ENCODE results near the gene MFNG.
"Not testable (repeated sequence)": the region's sequence is repeated elsewhere in the genome, so short reads cannot be mapped to it uniquely, and the experiment has no call there.

The MFNG gene

GRCh38 chr22:37481347-37481907 lies 4.8 kb downstream of the MFNG start:
- no peak for TF ChIP-seq ZNF274 (IDR thresholded peaks at IDR 0.05; ENCODE audit: low read depth, low read length)
- no peak overlapping the region for H3K4me3 ChIP-seq (ENCODE audit: low read length)

GRCh38 chr22:37480387-37481346 lies 5.5 kb downstream of the MFNG start:
- TF ChIP-seq ZNF274 (IDR thresholded peaks at IDR 0.05; ENCODE audit: low read depth, low read length), result no peak
- no peak overlapping the region for H3K4me3 ChIP-seq (ENCODE audit: low read length)

GRCh38 chr22:37479196-37479595 lies 7.0 kb downstream of the MFNG start:
- H3K4me3 ChIP-seq (ENCODE audit: low read length), result no peak overlapping the region
- no peak for TF ChIP-seq ZNF274 (IDR thresholded peaks at IDR 0.05; ENCODE audit: low read depth, low read length)

- no peak overlapping the region for H3K4me3 ChIP-seq (ENCODE audit: low read length)
- TF ChIP-seq ZNF274 (IDR thresholded peaks at IDR 0.05; ENCODE audit: low read depth, low read length), result no peak
Observed at GRCh38 chr22:37476389-37477329, 9.5 kb downstream of the MFNG start.

GRCh38 chr22:37474447-37475090 lies 11.6 kb downstream of the MFNG start:
- TF ChIP-seq ZNF274 (IDR thresholded peaks at IDR 0.05; ENCODE audit: low read depth, low read length), result no peak

GRCh38 chr22:37473437-37473946 lies 12.7 kb downstream of the MFNG start:
- H3K4me3 ChIP-seq (ENCODE audit: low read length), result no peak overlapping the region
- TF ChIP-seq ZNF274 (IDR thresholded peaks at IDR 0.05; ENCODE audit: low read depth, low read length), result no peak

More at GRCh38 chr22:37474447-37475090, 11.6 kb downstream of the MFNG start:
- H3K4me3 ChIP-seq (ENCODE audit: low read length), result no peak overlapping the region

GRCh38 chr22:37472418-37473006 lies 13.7 kb downstream of the MFNG start:
- H3K4me3 ChIP-seq (ENCODE audit: low read length), result no peak overlapping the region
- no peak for TF ChIP-seq ZNF274 (IDR thresholded peaks at IDR 0.05; ENCODE audit: low read depth, low read length)

- TF ChIP-seq ZNF274 (IDR thresholded peaks at IDR 0.05; ENCODE audit: low read depth, low read length), result no peak
Observed at GRCh38 chr22:37471727-37472417, 14.3 kb downstream of the MFNG start.

GRCh38 chr22:37470087-37470445 lies 16.1 kb downstream of the MFNG start:
- no peak overlapping the region for H3K4me3 ChIP-seq (ENCODE audit: low read length)
- no peak for TF ChIP-seq ZNF274 (IDR thresholded peaks at IDR 0.05; ENCODE audit: low read depth, low read length)

More at GRCh38 chr22:37471727-37472417, 14.3 kb downstream of the MFNG start:
- no peak overlapping the region for H3K4me3 ChIP-seq (ENCODE audit: low read length)

GRCh38 chr22:37469416-37470086 lies 16.6 kb downstream of the MFNG start:
- H3K4me3 ChIP-seq (ENCODE audit: low read length), result no peak overlapping the region
- no peak for TF ChIP-seq ZNF274 (IDR thresholded peaks at IDR 0.05; ENCODE audit: low read depth, low read length)

- H3K4me3 ChIP-seq (ENCODE audit: low read length), result not testable (repeated sequence)
Observed at GRCh38 chr22:37468201-37468695, 17.9 kb downstream of the MFNG start.

- TF ChIP-seq ZNF274 (IDR thresholded peaks at IDR 0.05; ENCODE audit: low read depth, low read length), result no peak
Observed at GRCh38 chr22:37467391-37467955, 18.7 kb downstream of the MFNG start.

More at GRCh38 chr22:37467391-37467955, 18.7 kb downstream of the MFNG start:
- H3K4me3 ChIP-seq (ENCODE audit: low read length), result no peak overlapping the region
